RCC 7860 (cell line): ENCODE data around the gene PPP1R16B.

Experiments
- DNase-seq: peaks from one replicate; pipeline ENCODE4 v3.0.0-alpha.2; 2015; ENCODE audit warnings: low spot score
- FAIRE-seq: peaks from 2 replicates; lab custom pipeline; 2012; peaks lifted over from hg19 to GRCh38; lab: Jason Lieb, UNC

The PPP1R16B gene

GRCh38 chr20:38818113-38819065 is 12.9 kb downstream of the PPP1R16B start:
- no peak for DNase-seq
- no peak for FAIRE-seq

- FAIRE-seq = no peak
- no peak for DNase-seq
These were observed 20.0 kb downstream of the PPP1R16B start for GRCh38 chr20:38825571-38825900.

GRCh38 chr20:38825901-38826625 is 20.6 kb downstream of the PPP1R16B start:
- DNase-seq (no peak), FAIRE-seq (no peak)

- DNase-seq (no peak), FAIRE-seq (no peak)
These were observed 22.3 kb downstream of the PPP1R16B start for GRCh38 chr20:38827770-38828281.

- DNase-seq (no peak), FAIRE-seq (no peak)
These were observed 23.2 kb downstream of the PPP1R16B start for GRCh38 chr20:38828514-38829295.

GRCh38 chr20:38829296-38829875 is 23.9 kb downstream of the PPP1R16B start:
- DNase-seq (no peak), FAIRE-seq (no peak)

GRCh38 chr20:38830356-38830755 is 24.9 kb downstream of the PPP1R16B start:
- DNase-seq = no peak

GRCh38 chr20:38831049-38831691 is 25.7 kb downstream of the PPP1R16B start:
- no peak for FAIRE-seq
- no peak for DNase-seq

More at GRCh38 chr20:38830356-38830755, 24.9 kb downstream of the PPP1R16B start:
- no peak for FAIRE-seq

GRCh38 chr20:38831995-38832620 is 26.6 kb downstream of the PPP1R16B start:
- FAIRE-seq (no peak), DNase-seq (no peak)

GRCh38 chr20:38833154-38833856 is 27.8 kb downstream of the PPP1R16B start:
- no peak for FAIRE-seq
- no peak for DNase-seq

GRCh38 chr20:38833857-38834164 is 28.3 kb downstream of the PPP1R16B start:
- FAIRE-seq = no peak

GRCh38 chr20:38834868-38835267 is 29.4 kb downstream of the PPP1R16B start:
- no peak for DNase-seq
- FAIRE-seq = no peak

More at GRCh38 chr20:38833857-38834164, 28.3 kb downstream of the PPP1R16B start:
- DNase-seq = no peak

- DNase-seq (no peak), FAIRE-seq (no peak)
These were observed 30.3 kb downstream of the PPP1R16B start for GRCh38 chr20:38835792-38836191.

- no peak for FAIRE-seq
- DNase-seq = no peak
These were observed 31.5 kb downstream of the PPP1R16B start for GRCh38 chr20:38836991-38837390.

- FAIRE-seq (no peak), DNase-seq (no peak)
These were observed 32.8 kb downstream of the PPP1R16B start for GRCh38 chr20:38838326-38838725.

- FAIRE-seq (no peak), DNase-seq (no peak)
These were observed 34.1 kb downstream of the PPP1R16B start for GRCh38 chr20:38839563-38839962.

GRCh38 chr20:38840053-38840893 is 34.8 kb downstream of the PPP1R16B start:
- FAIRE-seq = no peak
- no peak for DNase-seq

GRCh38 chr20:38840894-38841470 is 35.5 kb downstream of the PPP1R16B start:
- FAIRE-seq (no peak), DNase-seq (no peak)
